Lung (tissue), 12 donors: Measurements from ENCODE around the gene GPR37. TPM values are rescaled to one million over a fixed set of nuclear protein-coding genes. Genes with fewer than 3 reads are reported as not detected.

ENCODE experiments used
- ATAC-seq: fragments of 200-7000 bp; cut with Tn5 transposase; one replicate; pipeline ENCODE4 v1.9.1; 2020; ENCODE audit warnings: moderate number of reproducible peaks; ENCODE audit not compliant: insufficient read depth, low FRiP score
- DNase-seq, 3 donors: peaks; one replicate each; pipeline ENCODE4 v3.0.0-alpha.2; 2013 to 2017
- H3K27ac ChIP-seq, 2 donors: one replicate each; pipeline ENCODE4 v1.5.1; 2013; ENCODE audit warnings: mild to moderate bottlenecking in 2 of 2, moderate library complexity in 2 of 2, control low read depth in 1 of 2, inconsistent platforms in 1 of 2, low read depth in 1 of 2, low read length in 1 of 2
- H3K27me3 ChIP-seq, 3 donors: one replicate each; pipeline ENCODE4 v1.5.1; 2013; ENCODE audit warnings: low read length in 2 of 3; ENCODE audit not compliant: control insufficient read depth in 3 of 3, insufficient read depth in 3 of 3
- H3K36me3 ChIP-seq, 4 donors: one replicate each; pipeline ENCODE4 v1.5.1; 2013; ENCODE audit warnings: low read length in 4 of 4, mild to moderate bottlenecking in 1 of 4, moderate library complexity in 1 of 4; ENCODE audit not compliant: control insufficient read depth in 4 of 4, insufficient read depth in 4 of 4
- H3K4me1 ChIP-seq, 5 donors: one replicate each; pipeline ENCODE4 v1.5.1; 2013; ENCODE audit warnings: low read length in 5 of 5, mild to moderate bottlenecking in 2 of 5, moderate library complexity in 1 of 5; ENCODE audit not compliant: control insufficient read depth in 5 of 5, insufficient read depth in 5 of 5
- H3K4me3 ChIP-seq: one replicate; pipeline ENCODE4 v1.5.1; 2013; ENCODE audit warnings: mild to moderate bottlenecking, control low read depth, moderate library complexity
- H3K9ac ChIP-seq, 2 donors: one replicate each; pipeline ENCODE4 v1.5.1; 2013; ENCODE audit warnings: low read length in 2 of 2, control low read depth in 1 of 2; ENCODE audit not compliant: insufficient read depth in 1 of 2
- H3K9me3 ChIP-seq, 4 donors: one replicate each; pipeline ENCODE4 v1.5.1; 2013; ENCODE audit warnings: low read length in 3 of 4, mild to moderate bottlenecking in 1 of 4, moderate library complexity in 1 of 4; ENCODE audit not compliant: control insufficient read depth in 4 of 4, insufficient read depth in 3 of 4
- CTCF ChIP-seq: IDR thresholded peaks from 2 replicates; pipeline ENCODE4 v1.5.1; 2012; ENCODE audit warnings: mild to moderate bottlenecking; ENCODE audit errors: control extremely low read depth, extremely low read depth
- WGBS, 2 donors: extraction: QIAGEN DNeasy Blood & Tissue Kit; methylation state at CpG; one replicate each; pipeline ENCODE4 v1.1.7; 2013; 5-methylcytosine and 5-hydroxymethylcytosine counted together
- polyA plus RNA-seq, 2 donors: library from polyadenylated mRNA; stranded (reverse); fragments of 200-250 nt; gene quantifications; one replicate each; pipeline ENCODE4 v1.2.1, GENCODE V29; 2013
- total RNA-seq, 2 donors: library from RNA; depleted of rRNA in 1 of 2; stranded (reverse); fragments of >200 nt in 1 of 2; gene quantifications; one replicate each; pipeline ENCODE4 v1.2.1, GENCODE V29; 2014 to 2021
- donor health status: control.
- donor health status: control.
- donor health status: Bipolar disorder and iron deficiency.
- donor health status: healthy.
- donor health status: DM: yes; HTN: yes; CAD: no.

The GPR37 gene
- total and polyA plus RNA-seq, 4 donors, result 0.08 to 2.8 (median 0.94) TPM

GRCh38 chr7:124723012-124723411 lies 42.6 kb downstream of the GPR37 start:
- TF ChIP-seq CTCF, result no peak
- no peak overlapping the region for H3K4me3 ChIP-seq
- no peaks in the 10 kb centered on the region for H3K36me3 ChIP-seq
- no peaks in the 10 kb centered on the region for H3K9me3 ChIP-seq
- DNase-seq (no peak), ATAC-seq (no peak)
- WGBS, 2 donors, result 69 to 71% methylated on average over 2 of the region's 2 CpGs
- no peaks in the 10 kb centered on the region for H3K4me1 ChIP-seq
- no peaks in the 10 kb centered on the region for H3K27me3 ChIP-seq
- H3K27ac ChIP-seq, result no peak overlapping the region
- no peak overlapping the region for H3K9ac ChIP-seq

DNA sequence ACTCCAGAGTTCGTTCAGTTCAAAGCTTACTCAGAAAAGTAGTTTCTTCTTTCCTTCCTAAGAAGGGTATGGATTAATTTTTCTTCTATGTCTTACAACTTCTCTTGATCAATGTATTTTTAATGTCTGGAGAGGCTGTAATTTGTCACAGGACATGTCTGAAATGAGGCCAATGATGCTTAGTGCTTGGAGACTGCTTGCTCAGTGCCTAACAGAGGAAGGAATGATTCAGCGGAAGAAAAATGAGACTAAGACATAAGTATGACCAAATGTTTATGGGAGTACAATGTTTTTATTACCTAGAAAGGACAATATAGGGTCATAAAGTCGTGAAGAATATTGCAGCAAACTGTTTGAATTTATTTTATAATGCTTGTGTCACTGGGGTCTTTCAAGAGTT lies 43.3 kb downstream of the GPR37 start:
- no peak overlapping the region for H3K9ac ChIP-seq
- no peaks in the 10 kb centered on the region for H3K9me3 ChIP-seq
- H3K4me3 ChIP-seq, result no peak overlapping the region
- TF ChIP-seq CTCF, result no peak
- WGBS, 2 donors, result 71 to 81% methylated on average over 3 of the region's 3 CpGs
- DNase-seq, result no peak
- H3K27me3 ChIP-seq, result no peaks in the 10 kb centered on the region
- H3K27ac ChIP-seq, result no peak overlapping the region
- H3K36me3 ChIP-seq, result no peaks in the 10 kb centered on the region
- no peaks in the 10 kb centered on the region for H3K4me1 ChIP-seq
- ATAC-seq, result no peak

GRCh38 chr7:124720195-124720594 lies 45.4 kb downstream of the GPR37 start:
- no peaks in the 10 kb centered on the region for H3K27me3 ChIP-seq
- DNase-seq (no peak), ATAC-seq (no peak)
- H3K36me3 ChIP-seq, result no peaks in the 10 kb centered on the region
- H3K9ac ChIP-seq, result no peak overlapping the region
- H3K27ac ChIP-seq, result no peak overlapping the region
- WGBS, 2 donors, result 47 to 67% methylated on average over 1 of the region's 1 CpG
- no peak overlapping the region for H3K4me3 ChIP-seq
- no peak for TF ChIP-seq CTCF
- no peaks in the 10 kb centered on the region for H3K4me1 ChIP-seq
- no peaks in the 10 kb centered on the region for H3K9me3 ChIP-seq

DNA sequence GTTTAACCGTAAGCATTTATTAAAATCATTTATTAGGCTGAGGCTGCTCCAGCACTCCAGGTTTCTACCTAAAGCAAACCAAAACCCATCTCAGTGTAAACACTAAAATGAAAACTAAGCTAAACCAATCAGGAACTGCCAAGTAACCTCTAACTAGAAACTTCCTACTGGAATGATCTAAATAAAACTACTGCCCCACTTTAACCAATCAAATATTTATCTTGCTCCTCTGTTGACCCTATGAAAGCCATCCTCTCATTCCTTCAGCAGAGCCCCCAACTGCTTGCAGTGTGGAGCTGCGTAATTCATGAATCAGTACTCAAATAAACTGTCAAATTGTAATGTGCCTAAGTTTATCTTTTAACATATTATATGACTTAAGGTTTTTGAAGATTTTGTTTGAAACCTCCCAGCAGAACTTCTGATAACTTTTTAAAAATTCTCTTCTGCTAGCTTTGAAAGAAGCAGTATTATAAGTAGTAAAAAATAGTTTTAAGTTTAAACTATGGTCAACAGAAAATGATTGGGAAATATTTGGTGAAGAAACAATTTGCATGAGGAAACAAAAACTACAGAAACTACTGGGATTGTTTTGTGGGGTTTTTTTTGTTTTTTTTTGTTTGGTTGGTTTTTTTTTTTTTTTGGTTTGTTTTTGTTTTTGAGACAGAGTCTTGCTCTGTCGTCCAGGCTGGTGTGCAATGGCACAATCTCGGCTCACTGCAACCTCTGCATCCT lies 47.4 kb downstream of the GPR37 start:
- ATAC-seq (no peak), DNase-seq (peak in 1 of 3 donors; percentile 16)
- no peaks in the 10 kb centered on the region for H3K4me1 ChIP-seq
- H3K27ac ChIP-seq, result no peak overlapping the region
- H3K9ac ChIP-seq, result no peak overlapping the region
- no peak for TF ChIP-seq CTCF
- 74 to 76% methylated on average over 4 of the region's 4 CpGs for WGBS, 2 donors
- no peaks in the 10 kb centered on the region for H3K36me3 ChIP-seq
- H3K4me3 ChIP-seq, result no peak overlapping the region
- H3K9me3 ChIP-seq, result no peaks in the 10 kb centered on the region
- H3K27me3 ChIP-seq, result no peaks in the 10 kb centered on the region
